SU-DHL-6 (cell line): ENCODE results near the gene CLPSL2.
A peak's percentile ranks its signal among the peaks of the same experiment; 100 is the strongest.

ENCODE experiments used
- H2AFZ ChIP-seq: fragments of 200-600 bp; sonication (generic); 2 replicates; pipeline ENCODE4 v1.6.1; 2014; ENCODE audit warnings: low read depth, mild to moderate bottlenecking, moderate library complexity, mixed read lengths, antibody characterized with exemption, low read length; ENCODE audit not compliant: severe bottlenecking
- H3F3A ChIP-seq: fragments of 200-600 bp; shearing (Covaris generic); 2 replicates; pipeline ENCODE4 v1.6.0; 2016; ENCODE audit warnings: antibody characterized with exemption, mild to moderate bottlenecking; ENCODE audit not compliant: insufficient read depth
- H3K27ac ChIP-seq: fragments of 200-600 bp; sonication (generic); 2 replicates; pipeline ENCODE4 v1.5.1; 2016; ENCODE audit warnings: low read depth, mild to moderate bottlenecking, low read length, moderate library complexity, mixed read lengths
- H3K27me3 ChIP-seq: fragments of 200-600 bp; sonication (generic), shearing (Covaris generic); 2 replicates; pipeline ENCODE4 v1.6.0; 2014; ENCODE audit warnings: mild to moderate bottlenecking, low read length
- H3K36me3 ChIP-seq: fragments of 200-600 bp; sonication (generic); 2 replicates; pipeline ENCODE4 v1.6.1; 2014; ENCODE audit warnings: mild to moderate bottlenecking, low read length, mixed read lengths
- H3K4me2 ChIP-seq: fragments of 300-600, 200-600 bp; shearing (Covaris generic), sonication (generic); 2 replicates; pipeline ENCODE4 v1.6.0; 2014; ENCODE audit warnings: low read length, low read depth, mild to moderate bottlenecking; ENCODE audit not compliant: poor library complexity, severe bottlenecking
- H3K4me3 ChIP-seq: fragments of 200-600 bp; sonication (generic); 2 replicates; pipeline ENCODE4 v1.5.1; 2014; ENCODE audit warnings: antibody characterized with exemption, low read length, mild to moderate bottlenecking, mixed read lengths; ENCODE audit not compliant: insufficient read depth, poor library complexity, severe bottlenecking
- H3K79me2 ChIP-seq: fragments of 200-600 bp; sonication (generic); 2 replicates; pipeline ENCODE4 v1.6.1; 2014; ENCODE audit warnings: mild to moderate bottlenecking, low read length, moderate library complexity; ENCODE audit not compliant: insufficient read depth
- H3K9ac ChIP-seq: fragments of 200-600 bp; sonication (generic); 2 replicates; pipeline ENCODE4 v1.7.0; 2014; ENCODE audit warnings: mild to moderate bottlenecking, low read length
- H3K9me2 ChIP-seq: fragments of 200-600 bp; sonication (generic); replicated peaks from 2 replicates; pipeline ENCODE4 v1.6.1; 2014; ENCODE audit warnings: low read length; ENCODE audit not compliant: insufficient read depth
- H3K9me3 ChIP-seq: fragments of 200-600 bp; sonication (generic); 2 replicates; pipeline ENCODE4 v1.6.1; 2014; ENCODE audit warnings: low read length, mixed read lengths; ENCODE audit not compliant: insufficient read depth
- H4K20me1 ChIP-seq: fragments of 200-600 bp; sonication (generic); 2 replicates; pipeline ENCODE4 v1.6.1; 2014; ENCODE audit warnings: low read depth, mild to moderate bottlenecking, antibody characterized with exemption, low read length, moderate library complexity, mixed read lengths
- EZH2phosphoT487 ChIP-seq: fragments of 200-600 bp; sonication (generic), shearing (Covaris generic); conservative IDR thresholded peaks from 2 replicates; pipeline ENCODE4 v1.6.1; 2018; ENCODE audit warnings: mild to moderate bottlenecking, antibody characterized with exemption, low read length, moderate library complexity, mixed read lengths
- TF ChIP-seq, protein P1 (sequence below): fragments of 200-600 bp; sonication (generic); IDR thresholded peaks from one replicate; pipeline ENCODE4 v1.5.1; 2017; ENCODE audit warnings: antibody characterized with exemption, mild to moderate bottlenecking, low read length, moderate library complexity; ENCODE audit not compliant: insufficient read depth, poor library complexity, severe bottlenecking

Gene CLPSL2

DNA sequence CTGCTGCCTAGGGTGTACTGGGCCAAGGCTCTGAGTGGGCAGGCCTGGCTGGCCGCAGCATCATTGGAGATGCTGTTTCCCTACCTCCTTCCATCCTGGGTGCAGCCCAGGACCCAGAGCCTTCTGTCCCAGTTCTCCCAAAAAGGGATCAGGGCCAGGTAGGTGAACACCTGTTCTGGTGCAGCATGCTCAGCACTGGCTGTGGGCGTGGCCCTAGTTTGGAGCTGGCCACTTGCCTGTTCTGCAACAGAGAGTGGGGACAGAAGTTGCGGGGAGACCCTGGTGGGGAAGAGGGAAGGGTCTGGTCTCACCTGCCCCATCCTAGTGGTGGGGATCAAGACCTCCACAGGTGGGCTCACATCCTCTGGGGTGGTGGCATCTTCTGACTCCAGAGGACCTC lies 40.9 kb upstream of the CLPSL2 start:
- H3K9ac ChIP-seq, result no peak overlapping the region
- TF ChIP-seq, protein P1, sequence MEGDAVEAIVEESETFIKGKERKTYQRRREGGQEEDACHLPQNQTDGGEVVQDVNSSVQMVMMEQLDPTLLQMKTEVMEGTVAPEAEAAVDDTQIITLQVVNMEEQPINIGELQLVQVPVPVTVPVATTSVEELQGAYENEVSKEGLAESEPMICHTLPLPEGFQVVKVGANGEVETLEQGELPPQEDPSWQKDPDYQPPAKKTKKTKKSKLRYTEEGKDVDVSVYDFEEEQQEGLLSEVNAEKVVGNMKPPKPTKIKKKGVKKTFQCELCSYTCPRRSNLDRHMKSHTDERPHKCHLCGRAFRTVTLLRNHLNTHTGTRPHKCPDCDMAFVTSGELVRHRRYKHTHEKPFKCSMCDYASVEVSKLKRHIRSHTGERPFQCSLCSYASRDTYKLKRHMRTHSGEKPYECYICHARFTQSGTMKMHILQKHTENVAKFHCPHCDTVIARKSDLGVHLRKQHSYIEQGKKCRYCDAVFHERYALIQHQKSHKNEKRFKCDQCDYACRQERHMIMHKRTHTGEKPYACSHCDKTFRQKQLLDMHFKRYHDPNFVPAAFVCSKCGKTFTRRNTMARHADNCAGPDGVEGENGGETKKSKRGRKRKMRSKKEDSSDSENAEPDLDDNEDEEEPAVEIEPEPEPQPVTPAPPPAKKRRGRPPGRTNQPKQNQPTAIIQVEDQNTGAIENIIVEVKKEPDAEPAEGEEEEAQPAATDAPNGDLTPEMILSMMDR, result no peak
- TF ChIP-seq EZH2phosphoT487, result no peak

DNA sequence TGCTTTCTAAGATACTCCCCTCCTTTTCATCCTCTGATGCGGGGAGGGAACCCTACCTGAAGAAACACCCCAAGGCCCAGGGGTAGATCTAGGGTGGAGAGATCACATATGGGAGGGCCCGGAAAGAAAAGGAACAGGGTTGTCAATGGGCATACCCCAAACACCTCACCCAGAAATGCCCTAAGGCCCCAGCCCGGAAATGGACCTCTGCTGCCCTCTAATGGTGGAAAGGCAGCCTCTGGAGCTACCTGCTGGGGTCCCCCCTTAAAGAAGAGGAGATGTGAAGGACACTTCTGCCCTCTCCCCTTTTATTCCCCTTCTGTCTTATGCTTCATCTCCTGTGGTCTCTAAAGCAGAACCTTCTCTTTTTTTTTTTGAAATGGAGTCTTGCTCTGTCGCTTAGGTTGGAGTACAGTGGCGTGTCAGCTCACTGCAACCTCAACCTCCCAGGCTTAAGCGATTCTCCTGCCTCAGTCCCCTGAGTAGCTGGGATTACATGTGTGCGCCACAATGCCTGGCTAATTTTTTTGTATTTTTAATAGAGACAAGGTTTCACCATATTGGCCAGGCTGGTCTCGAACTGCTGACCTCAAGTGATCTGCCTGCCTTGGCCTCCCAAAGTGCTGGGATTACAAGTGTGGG lies 40.0 kb upstream of the CLPSL2 start:
- Histone ChIP-seq H3K36me3 (no peaks in the 10 kb centered on the region), H2AFZ (peak overlapping the region; percentile 13), H3K9ac (no peak overlapping the region), H3K9me2 (no peaks in the 10 kb centered on the region), H3K9me3 (no peaks in the 10 kb centered on the region), H3K4me3 (no peak overlapping the region), H3F3A (peaks cover 9% of the 10 kb centered on the region; the same call in 1 of the 2 replicates), H4K20me1 (no peaks in the 10 kb centered on the region), H3K4me2 (no peak overlapping the region), H3K79me2 (no peaks in the 10 kb centered on the region), H3K27me3 (no peaks in the 10 kb centered on the region), H3K27ac (no peak overlapping the region)
- TF ChIP-seq EZH2phosphoT487, result no peak
- TF ChIP-seq, protein P1, result peak; percentile 95

More for the DNA sequence above, 40.9 kb upstream of the CLPSL2 start:
- Histone ChIP-seq H3K4me3 (no peak overlapping the region), H3K27me3 (no peaks in the 10 kb centered on the region), H3K9me3 (no peaks in the 10 kb centered on the region), H3K4me2 (no peak overlapping the region), H3K79me2 (no peaks in the 10 kb centered on the region), H2AFZ (no peak overlapping the region), H3F3A (peaks cover 15% of the 10 kb centered on the region), H3K27ac (no peak overlapping the region), H3K36me3 (no peaks in the 10 kb centered on the region), H4K20me1 (no peaks in the 10 kb centered on the region), H3K9me2 (no peaks in the 10 kb centered on the region)

DNA sequence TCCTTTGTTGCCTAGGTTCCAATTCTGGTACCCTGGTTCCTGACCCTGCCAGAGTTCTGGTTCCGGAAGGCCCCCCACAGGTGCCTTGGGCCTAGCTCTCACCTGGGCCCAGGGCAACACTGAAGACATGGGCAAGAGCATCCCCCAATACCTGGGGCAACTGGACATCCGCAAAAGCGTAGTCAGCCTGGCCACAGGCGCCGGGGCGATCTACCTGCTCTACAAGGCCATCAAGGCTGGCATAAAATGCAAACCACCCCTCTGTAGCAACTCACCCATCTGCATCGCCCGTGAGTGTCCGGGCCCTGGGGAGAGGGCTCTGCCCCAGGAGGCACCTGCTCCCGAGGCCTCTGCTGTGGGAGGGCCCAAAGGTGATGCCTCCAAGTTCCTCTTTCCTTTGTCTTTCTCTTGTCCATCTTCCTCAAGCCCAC lies 39.4 kb upstream of the CLPSL2 start, which contains the start of gene ARMC12:
Gene ARMC12, plus strand, starts transcription at position 51 of the 431 bp plus-strand sequence. Its CDS starts 77 bp downstream, at position 128.
- no peaks in the 10 kb centered on the region for H4K20me1 ChIP-seq
- TF ChIP-seq, protein P1, result no peak
- TF ChIP-seq EZH2phosphoT487, result no peak
- H3K9me3 ChIP-seq, result no peaks in the 10 kb centered on the region
- no peaks in the 10 kb centered on the region for H3K9me2 ChIP-seq
- H3K9ac ChIP-seq, result no peak within 1 kb of the TSS
- no peaks in the 10 kb centered on the region for H3K36me3 ChIP-seq
- H3K27ac ChIP-seq, result no peak within 1 kb of the TSS
- H3K4me2 ChIP-seq, result no peak within 1 kb of the TSS
- H3K27me3 ChIP-seq, result no peaks in the 10 kb centered on the region
- peaks cover 8% of the 10 kb centered on the region; the same call in 1 of the 2 replicates for H3F3A ChIP-seq
- H2AFZ ChIP-seq, result peak within 1 kb of the TSS; percentile 52
- no peaks in the 10 kb centered on the region for H3K79me2 ChIP-seq
- no peak within 1 kb of the TSS for H3K4me3 ChIP-seq
